Stimulated activated CD4-positive, alpha-beta T cell treated with anti-CD3 and anti-CD28 coated beads, Interleukin-4, amount 100 ng/mL, for 48 hours (primary cell): ENCODE data around the gene SERPINI2.
A peak's percentile ranks its signal among the peaks of the same experiment; 100 is the strongest.
"Not testable (repeated sequence)": the region's sequence is repeated elsewhere in the genome, so short reads cannot be mapped to it uniquely, and the experiment has no call there.

ENCODE experiments used
- DNase-seq, 2 donors: peaks; one replicate each; pipeline ENCODE4 v3.0.0-alpha.2; 2020; ENCODE audit warnings: low read depth in 2 of 2

SERPINI2 gene

DNA sequence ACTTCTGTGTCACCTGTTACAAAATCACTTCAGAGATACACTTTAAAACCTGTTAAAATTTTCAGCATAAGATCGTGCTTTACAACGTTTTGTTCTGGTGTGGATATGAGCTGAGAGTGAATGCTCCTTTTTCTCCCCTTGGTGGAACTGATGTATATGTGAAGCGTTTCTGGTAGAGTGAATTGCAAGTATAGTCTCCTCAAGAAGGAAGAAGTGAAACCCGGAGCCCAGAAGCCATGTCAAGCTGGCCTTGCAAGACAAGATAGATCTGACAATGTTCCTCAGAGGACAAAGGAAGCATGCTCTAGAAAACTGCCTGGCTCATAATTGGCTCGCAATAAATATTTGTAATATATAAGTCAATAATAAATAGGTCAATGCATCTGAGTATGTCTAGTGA, 23.6 kb downstream of the SERPINI2 start:
- DNase-seq: no peak

DNA sequence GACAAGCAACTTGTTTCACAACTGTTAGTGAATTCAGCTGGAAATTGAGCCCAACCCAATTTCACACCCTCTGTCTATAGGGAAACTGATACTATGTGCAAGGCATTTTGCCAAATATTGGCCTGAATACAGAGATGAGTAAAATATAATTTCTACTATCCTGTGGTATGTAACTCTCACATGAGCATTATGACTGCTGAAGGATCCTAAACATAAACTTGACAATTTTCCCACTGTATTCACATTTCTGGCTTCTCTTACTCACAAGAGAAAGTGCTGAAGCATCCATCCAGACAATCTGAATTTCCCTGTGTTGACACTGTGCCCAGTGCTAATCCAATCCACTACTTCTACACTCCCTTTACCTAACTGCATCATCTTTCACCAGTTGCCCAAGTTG, 28.4 kb downstream of the SERPINI2 start:
- DNase-seq: no peak

DNA sequence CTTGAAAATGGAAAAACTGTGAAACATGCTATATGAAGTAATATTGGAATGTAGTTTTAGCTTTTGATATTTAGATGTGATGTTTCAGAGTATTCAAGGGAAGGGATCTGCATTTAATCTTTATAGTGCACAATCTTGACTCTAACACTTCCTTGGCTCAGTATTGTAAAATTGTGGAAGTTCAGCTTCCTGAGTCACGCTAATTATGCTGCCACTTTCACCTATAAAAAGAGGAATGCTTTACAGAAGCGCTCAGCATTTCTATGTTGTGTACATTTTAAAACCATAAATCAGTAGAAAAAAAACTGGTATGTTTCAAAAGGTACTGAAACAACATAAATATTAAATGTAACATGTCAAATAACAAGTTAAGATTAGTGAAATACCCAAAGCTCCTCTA, 32.6 kb downstream of the SERPINI2 start:
- no peak for DNase-seq

DNA sequence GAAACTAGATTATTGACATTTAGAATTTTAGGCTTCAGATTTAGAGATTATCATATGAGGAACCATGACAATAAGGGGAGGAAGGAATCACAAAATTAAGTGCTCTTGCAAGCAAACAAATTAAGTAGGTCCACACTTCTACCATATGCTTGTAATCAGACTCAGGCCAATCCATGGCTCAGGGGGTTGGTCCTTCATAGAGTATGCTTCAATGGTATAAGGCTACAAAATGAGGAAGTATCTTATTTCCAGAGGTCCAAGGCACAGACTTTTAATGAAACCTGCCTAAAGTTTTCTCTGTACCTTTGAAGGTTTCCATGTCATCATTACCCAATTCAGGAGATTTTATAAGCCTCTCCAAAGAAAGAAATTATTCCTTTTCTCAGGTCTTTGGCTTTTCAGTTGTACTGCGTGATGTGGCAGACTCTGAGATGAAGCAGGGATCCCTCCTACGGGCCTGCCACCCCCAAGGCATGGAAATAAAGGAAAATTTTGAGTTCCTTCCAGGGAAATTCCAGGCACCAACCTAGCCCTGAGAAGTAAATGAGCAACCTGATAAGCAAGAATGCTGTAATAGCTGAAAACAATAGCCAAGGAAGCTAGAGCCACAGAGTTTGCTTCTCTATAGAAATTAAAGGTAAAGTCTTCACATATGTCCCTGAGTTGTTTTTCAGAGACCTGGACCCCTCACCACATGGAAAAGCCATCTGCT, 36.3 kb downstream of the SERPINI2 start:
- DNase-seq: no peak

DNA sequence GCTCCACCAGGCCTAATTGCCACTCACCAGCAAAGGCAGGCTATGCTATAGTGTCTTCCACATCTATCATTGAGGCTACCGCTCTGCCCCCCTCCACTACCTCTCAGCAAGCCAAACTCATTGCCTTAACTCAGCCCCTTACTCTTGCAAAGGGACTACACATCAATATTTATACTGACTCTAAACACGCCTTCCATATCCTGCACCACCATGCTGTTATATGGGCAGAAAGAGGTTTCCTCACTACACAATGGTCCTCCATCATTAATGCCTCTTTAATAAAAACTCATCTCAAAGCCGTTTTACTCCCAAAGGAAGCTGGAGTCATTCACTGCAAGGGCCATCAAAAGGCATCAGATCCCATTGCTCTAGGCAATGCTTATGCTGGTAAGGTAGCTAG, 46.9 kb downstream of the SERPINI2 start:
- DNase-seq: not testable (repeated sequence)

DNA sequence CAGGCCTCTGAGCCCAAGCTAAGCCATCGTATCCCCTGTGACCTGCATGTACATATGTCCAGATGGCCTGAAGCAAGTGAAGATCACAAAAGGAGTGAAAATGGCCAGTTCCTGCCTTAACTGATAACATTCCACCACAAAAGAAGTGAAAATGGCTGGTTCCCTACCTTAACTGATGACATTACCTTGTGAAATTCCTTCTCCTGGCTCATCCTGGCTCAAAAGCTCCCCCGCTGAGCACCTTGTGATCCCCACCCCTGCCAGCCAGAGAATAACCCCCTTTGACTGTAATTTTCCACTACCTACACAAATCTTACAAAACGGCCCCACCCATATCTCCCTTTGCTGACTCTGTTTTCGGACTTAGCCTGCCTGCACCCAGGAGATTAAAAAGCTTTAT, 51.4 kb downstream of the SERPINI2 start:
- not testable (repeated sequence) for DNase-seq

DNA sequence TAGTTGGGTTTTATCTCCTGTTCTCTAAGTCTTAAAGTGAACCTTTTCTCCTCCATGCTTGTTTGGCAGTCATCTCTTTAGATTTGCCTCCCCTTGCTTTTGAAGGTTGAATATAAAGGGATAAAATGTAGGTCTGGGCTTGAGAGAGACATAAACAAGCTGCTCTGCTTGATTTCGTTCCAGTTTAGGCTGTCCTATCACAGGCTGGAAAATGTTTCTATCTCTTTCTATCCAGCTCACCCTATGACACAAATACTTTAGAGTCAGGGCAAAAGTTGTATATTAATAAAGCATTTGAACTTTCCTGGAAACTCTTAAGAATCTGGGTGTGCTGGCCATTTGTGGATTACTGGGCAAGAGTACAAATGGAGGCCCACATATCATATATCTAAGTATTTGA, 64.2 kb downstream of the SERPINI2 start:
- DNase-seq: no peak

DNA sequence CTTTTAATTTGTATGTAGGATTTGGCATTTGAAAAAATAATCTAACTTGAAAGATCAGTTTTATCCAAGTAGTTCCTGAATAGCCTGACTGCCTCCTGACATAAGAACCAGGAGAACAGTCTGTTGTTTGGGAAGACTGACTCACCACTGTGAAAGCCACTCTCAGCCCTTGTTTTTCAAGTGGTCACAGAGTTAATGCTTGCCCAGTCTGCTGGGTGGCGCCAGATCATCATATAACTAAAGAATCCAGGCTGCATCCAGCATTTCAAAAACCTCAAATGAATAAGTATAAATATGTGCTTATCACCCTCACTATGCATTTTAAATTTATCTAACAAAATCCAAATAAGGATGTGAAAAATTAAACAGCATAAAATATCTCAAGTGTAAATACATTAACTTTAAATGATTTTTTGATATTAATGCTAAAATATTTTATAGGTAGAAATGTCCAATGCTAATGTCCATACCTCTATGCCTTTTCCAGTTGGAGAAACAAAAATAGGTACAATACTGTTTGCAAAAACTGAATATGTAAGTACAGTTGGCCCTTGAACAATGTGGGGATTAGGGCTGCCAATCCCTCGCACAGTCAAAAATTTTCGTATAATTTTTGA, 66.9 kb downstream of the SERPINI2 start:
- DNase-seq: peak in 1 of 2 donors; percentile 1

DNA sequence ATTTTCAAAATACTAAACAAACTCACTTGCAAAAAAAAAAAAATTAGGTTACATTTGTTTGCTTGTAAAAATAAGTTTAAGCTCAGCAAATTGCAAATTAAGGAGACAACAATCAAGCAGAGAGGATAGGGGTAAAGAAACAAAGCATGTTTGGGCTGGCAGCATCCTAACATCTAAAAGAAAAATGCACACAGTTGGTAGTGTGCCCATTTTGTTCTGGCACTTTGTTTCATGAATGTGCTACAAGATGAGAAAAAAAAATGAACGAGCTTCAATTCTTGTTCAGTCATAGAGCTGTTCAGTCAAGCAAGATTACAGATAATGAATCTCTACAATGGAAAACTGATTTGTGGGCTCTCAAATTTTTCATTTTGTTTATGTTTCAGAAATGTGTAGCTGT, 76.0 kb downstream of the SERPINI2 start:
- no peak for DNase-seq

DNA sequence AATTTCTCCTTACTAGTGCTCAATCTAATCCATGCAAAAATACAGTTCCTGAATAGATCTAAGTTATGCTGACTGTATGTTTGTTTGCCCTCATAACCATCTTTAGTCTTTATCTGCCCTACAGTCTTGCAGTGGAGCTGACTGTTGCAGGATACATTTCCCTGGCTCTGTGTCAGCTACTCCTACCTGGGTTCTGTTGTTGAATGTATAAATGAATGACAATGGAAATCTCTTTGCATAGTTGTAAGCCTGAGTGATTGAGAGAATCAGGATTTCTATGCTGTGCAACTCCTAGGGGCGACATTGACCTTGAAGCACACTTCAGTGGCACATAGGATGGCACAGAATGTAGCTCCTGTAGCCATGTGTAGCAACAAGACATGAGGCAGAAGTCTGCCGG, 77.8 kb downstream of the SERPINI2 start:
- no peak for DNase-seq

DNA sequence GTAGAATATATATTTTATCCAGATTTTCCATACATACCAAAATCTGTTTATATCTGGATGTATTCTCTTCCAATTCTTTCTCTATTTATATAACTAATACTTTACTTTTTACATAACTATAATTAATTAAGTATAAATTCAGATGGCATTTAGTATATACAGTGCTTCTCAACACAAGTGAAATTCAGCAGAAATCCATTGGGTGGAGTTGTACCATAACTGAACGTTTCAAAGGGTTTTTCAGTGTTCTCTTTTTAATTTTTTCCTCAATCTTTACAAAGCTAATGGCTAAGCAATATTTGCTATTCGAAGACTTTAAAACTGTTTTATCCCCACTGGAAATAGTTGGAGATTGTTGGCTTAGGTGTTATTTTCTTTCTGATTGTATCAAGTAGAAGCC, 79.8 kb downstream of the SERPINI2 start:
- DNase-seq: no peak
